HepG2 (cell line): Measurements from ENCODE around the gene ENO2. TPM values are rescaled to one million over a fixed set of nuclear protein-coding genes. Genes with fewer than 3 reads are reported as not detected.
A peak's percentile ranks its signal among the peaks of the same experiment; 100 is the strongest.

Source experiments
- ARNTL ChIP-seq: sonication (generic); formaldehyde crosslinking; IDR thresholded peaks from 2 replicates; pipeline ENCODE4 v1.4.0; 2020; ENCODE audit warnings: mild to moderate bottlenecking, missing genetic modification reagents
- ASH2L ChIP-seq: fragments of 300-600, 200-600 bp; sonication (generic); IDR thresholded peaks from 2 replicates; pipeline ENCODE4 v1.7.0; 2017; ENCODE audit warnings: low read depth, mild to moderate bottlenecking, moderate library complexity, mixed read lengths, low read length; ENCODE audit not compliant: insufficient read length
- CENPT ChIP-seq: sonication (generic); formaldehyde crosslinking; IDR thresholded peaks from 2 replicates; pipeline ENCODE4 v1.8.0; 2022; ENCODE audit warnings: low read depth, mild to moderate bottlenecking, moderate library complexity, missing genetic modification reagents
- GABPA ChIP-seq, 2 experiments: IDR thresholded peaks; 2 replicates each; pipeline ENCODE4 v1.6.1; 2011 to 2016; ENCODE audit warnings: low read depth in 2 of 2, low read length in 1 of 2, missing biosample characterization in 1 of 2, missing genetic modification characterization in 1 of 2
- ISL2 ChIP-seq: sonication (generic); formaldehyde crosslinking; IDR thresholded peaks from 2 replicates; pipeline ENCODE4 v1.5.0; 2020; ENCODE audit warnings: missing genetic modification reagents
- JUN ChIP-seq: sonication (generic); formaldehyde crosslinking; IDR thresholded peaks from 2 replicates; pipeline ENCODE4 v1.4.0; 2020; ENCODE audit warnings: mild to moderate bottlenecking, missing genetic modification reagents
- KDM2A ChIP-seq: sonication (generic); formaldehyde crosslinking; IDR thresholded peaks from 2 replicates; pipeline ENCODE4 v1.4.0; 2020; ENCODE audit warnings: low read depth, missing genetic modification reagents, borderline replicate concordance
- KLF13 ChIP-seq: sonication (generic); formaldehyde crosslinking; IDR thresholded peaks from 2 replicates; pipeline ENCODE4 v1.4.0; 2020; ENCODE audit warnings: mild to moderate bottlenecking, missing genetic modification reagents
- PAX8 ChIP-seq: sonication (generic); formaldehyde crosslinking; IDR thresholded peaks from 2 replicates; pipeline ENCODE4 v1.8.0; 2022; ENCODE audit warnings: mild to moderate bottlenecking, missing genetic modification reagents, borderline replicate concordance
- SALL1 ChIP-seq: sonication (generic); formaldehyde crosslinking; IDR thresholded peaks from 2 replicates; pipeline ENCODE4 v1.8.0; 2022; ENCODE audit warnings: mild to moderate bottlenecking, missing genetic modification reagents
- SNAPC2 ChIP-seq: sonication (generic); formaldehyde crosslinking; IDR thresholded peaks from 2 replicates; pipeline ENCODE4 v1.8.1; 2022; ENCODE audit warnings: mild to moderate bottlenecking, missing genetic modification reagents
- SP2 ChIP-seq: sonication (generic); formaldehyde crosslinking; IDR thresholded peaks from 2 replicates; pipeline ENCODE4 v1.5.1; 2020; ENCODE audit warnings: mild to moderate bottlenecking, missing genetic modification reagents
- SSRP1 ChIP-seq: IDR thresholded peaks from 2 replicates; pipeline ENCODE4 v1.6.1; 2016; ENCODE audit warnings: control low read depth
- ZNF703 ChIP-seq: sonication (generic); formaldehyde crosslinking; IDR thresholded peaks from 2 replicates; pipeline ENCODE4 v1.5.1; 2020; ENCODE audit warnings: missing genetic modification reagents, mild to moderate bottlenecking, moderate library complexity, borderline replicate concordance
- ZNF788 ChIP-seq: sonication (generic); formaldehyde crosslinking; IDR thresholded peaks from 2 replicates; pipeline ENCODE4 v1.5.0; 2020; ENCODE audit warnings: mild to moderate bottlenecking, missing genetic modification reagents, borderline replicate concordance
- polyA plus RNA-seq, 8 experiments: library from polyadenylated mRNA; depleted of rRNA in 3 of 8; stranded (reverse) in 7 of 8; unstranded in 1 of 8; fragments of >200 nt; fragmentation: Illumina TruSeq in 4 of 8; extraction: Trizol in 4 of 8; gene quantifications; 2 replicates each; pipeline versions ENCODE4 v1.2.1 to v1.2.3, GENCODE V29; 2011 to 2016; ENCODE audit warnings: low read depth in 4 of 8, missing spikeins in 1 of 8, mixed read lengths in 1 of 8; ENCODE audit not compliant: insufficient read depth in 1 of 8
- total RNA-seq, 5 experiments: library from RNA; depleted of rRNA; stranded (reverse); fragments of >200 nt; fragmentation: Illumina TruSeq; extraction: Trizol; gene quantifications; 2 replicates each; pipeline ENCODE4 v1.2.3, GENCODE V29; 2016; ENCODE audit warnings: low read depth in 1 of 5
- TF ChIP-seq, protein P1 (sequence below): sonication (generic); formaldehyde crosslinking; IDR thresholded peaks from 2 replicates; pipeline ENCODE4 v1.5.1; 2020; ENCODE audit warnings: mild to moderate bottlenecking, missing genetic modification reagents, moderate library complexity
- TF ChIP-seq, protein P2 (sequence below): sonication (generic); formaldehyde crosslinking; IDR thresholded peaks from 2 replicates; pipeline ENCODE4 v1.5.0; 2020; ENCODE audit warnings: mild to moderate bottlenecking, missing genetic modification reagents, borderline replicate concordance
- TF ChIP-seq, protein P3 (sequence below): sonication (generic); formaldehyde crosslinking; IDR thresholded peaks from 2 replicates; pipeline ENCODE4 v1.8.0; 2022; ENCODE audit warnings: missing genetic modification reagents, mild to moderate bottlenecking, moderate library complexity, borderline replicate concordance
- TF ChIP-seq, protein P4 (sequence below): sonication (generic); formaldehyde crosslinking; IDR thresholded peaks from 2 replicates; pipeline ENCODE4 v1.5.1; 2020; ENCODE audit warnings: mild to moderate bottlenecking, moderate library complexity, missing genetic modification reagents

The ENO2 gene
- total and polyA plus RNA-seq, 2 of the 13 experiments (the other 11 are each of a cell fraction or from before 2014, with no cell fraction given), result 19.3 to 136 TPM

DNA sequence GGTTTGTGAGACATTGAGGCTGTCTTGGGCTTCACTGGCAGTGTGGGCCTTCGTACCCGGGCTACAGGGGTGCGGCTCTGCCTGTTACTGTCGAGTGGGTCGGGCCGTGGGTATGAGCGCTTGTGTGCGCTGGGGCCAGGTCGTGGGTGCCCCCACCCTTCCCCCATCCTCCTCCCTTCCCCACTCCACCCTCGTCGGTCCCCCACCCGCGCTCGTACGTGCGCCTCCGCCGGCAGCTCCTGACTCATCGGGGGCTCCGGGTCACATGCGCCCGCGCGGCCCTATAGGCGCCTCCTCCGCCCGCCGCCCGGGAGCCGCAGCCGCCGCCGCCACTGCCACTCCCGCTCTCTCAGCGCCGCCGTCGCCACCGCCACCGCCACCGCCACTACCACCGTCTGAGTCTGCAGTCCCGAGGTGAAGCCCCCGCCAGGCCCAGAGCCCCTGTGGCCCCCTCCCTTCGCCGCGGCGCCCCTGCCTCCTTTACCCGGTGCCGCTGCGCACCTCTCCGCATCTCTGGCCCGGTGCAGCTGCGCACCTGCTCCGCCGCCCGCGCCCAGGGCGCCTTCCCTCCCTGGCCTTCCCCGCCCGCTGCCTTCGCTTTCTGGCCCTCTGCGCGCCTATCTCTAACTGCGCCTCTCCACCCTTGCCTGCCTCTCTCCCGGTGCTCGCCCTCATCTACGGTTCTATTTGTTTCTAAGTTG is at the start of gene ENO2 (continued):
- TF ChIP-seq ZNF788 (CRISPR knock-in tag) (peak; percentile 63; the same call in 1 of the 2 replicates), GABPA (IDR thresholded peaks at IDR 0.05; ENCODE audit: low read depth, low read length) (no peak), GABPA (CRISPR knock-in tag; IDR thresholded peaks at IDR 0.05; ENCODE audit: low read depth) (no peak), PAX8 (CRISPR knock-in tag) (no peak), ASH2L (peak; percentile 62), KLF13 (CRISPR knock-in tag) (no peak), CENPT (CRISPR knock-in tag) (0 out of 2 replicates have a peak, but pooled peaks have one; percentile 26), SSRP1 (CRISPR knock-in tag) (no peak), SNAPC2 (0 out of 2 replicates have a peak, but pooled peaks have one; percentile 6), SP2 (CRISPR knock-in tag) (no peak), ARNTL (CRISPR knock-in tag) (peak; percentile 29), SALL1 (CRISPR knock-in tag) (no peak), ISL2 (peak; percentile 33; the same call in 1 of the 2 replicates), JUN (CRISPR knock-in tag) (no peak), ZNF703 (CRISPR knock-in tag) (0 out of 2 replicates have a peak, but pooled peaks have one; percentile 45), KDM2A (CRISPR knock-in tag) (no peak)
- TF ChIP-seq, protein P1, sequence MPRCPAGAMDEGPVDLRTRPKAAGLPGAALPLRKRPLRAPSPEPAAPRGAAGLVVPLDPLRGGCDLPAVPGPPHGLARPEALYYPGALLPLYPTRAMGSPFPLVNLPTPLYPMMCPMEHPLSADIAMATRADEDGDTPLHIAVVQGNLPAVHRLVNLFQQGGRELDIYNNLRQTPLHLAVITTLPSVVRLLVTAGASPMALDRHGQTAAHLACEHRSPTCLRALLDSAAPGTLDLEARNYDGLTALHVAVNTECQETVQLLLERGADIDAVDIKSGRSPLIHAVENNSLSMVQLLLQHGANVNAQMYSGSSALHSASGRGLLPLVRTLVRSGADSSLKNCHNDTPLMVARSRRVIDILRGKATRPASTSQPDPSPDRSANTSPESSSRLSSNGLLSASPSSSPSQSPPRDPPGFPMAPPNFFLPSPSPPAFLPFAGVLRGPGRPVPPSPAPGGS (CRISPR knock-in tag), result peak; percentile 37; the same call in 1 of the 2 replicates
- TF ChIP-seq, protein P2, sequence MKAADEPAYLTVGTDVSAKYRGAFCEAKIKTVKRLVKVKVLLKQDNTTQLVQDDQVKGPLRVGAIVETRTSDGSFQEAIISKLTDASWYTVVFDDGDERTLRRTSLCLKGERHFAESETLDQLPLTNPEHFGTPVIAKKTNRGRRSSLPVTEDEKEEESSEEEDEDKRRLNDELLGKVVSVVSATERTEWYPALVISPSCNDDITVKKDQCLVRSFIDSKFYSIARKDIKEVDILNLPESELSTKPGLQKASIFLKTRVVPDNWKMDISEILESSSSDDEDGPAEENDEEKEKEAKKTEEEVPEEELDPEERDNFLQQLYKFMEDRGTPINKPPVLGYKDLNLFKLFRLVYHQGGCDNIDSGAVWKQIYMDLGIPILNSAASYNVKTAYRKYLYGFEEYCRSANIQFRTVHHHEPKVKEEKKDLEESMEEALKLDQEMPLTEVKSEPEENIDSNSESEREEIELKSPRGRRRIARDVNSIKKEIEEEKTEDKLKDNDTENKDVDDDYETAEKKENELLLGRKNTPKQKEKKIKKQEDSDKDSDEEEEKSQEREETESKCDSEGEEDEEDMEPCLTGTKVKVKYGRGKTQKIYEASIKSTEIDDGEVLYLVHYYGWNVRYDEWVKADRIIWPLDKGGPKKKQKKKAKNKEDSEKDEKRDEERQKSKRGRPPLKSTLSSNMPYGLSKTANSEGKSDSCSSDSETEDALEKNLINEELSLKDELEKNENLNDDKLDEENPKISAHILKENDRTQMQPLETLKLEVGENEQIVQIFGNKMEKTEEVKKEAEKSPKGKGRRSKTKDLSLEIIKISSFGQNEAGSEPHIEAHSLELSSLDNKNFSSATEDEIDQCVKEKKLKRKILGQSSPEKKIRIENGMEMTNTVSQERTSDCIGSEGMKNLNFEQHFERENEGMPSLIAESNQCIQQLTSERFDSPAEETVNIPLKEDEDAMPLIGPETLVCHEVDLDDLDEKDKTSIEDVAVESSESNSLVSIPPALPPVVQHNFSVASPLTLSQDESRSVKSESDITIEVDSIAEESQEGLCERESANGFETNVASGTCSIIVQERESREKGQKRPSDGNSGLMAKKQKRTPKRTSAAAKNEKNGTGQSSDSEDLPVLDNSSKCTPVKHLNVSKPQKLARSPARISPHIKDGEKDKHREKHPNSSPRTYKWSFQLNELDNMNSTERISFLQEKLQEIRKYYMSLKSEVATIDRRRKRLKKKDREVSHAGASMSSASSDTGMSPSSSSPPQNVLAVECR, result peak; percentile 48; the same call in 1 of the 2 replicates
- TF ChIP-seq, protein P3, sequence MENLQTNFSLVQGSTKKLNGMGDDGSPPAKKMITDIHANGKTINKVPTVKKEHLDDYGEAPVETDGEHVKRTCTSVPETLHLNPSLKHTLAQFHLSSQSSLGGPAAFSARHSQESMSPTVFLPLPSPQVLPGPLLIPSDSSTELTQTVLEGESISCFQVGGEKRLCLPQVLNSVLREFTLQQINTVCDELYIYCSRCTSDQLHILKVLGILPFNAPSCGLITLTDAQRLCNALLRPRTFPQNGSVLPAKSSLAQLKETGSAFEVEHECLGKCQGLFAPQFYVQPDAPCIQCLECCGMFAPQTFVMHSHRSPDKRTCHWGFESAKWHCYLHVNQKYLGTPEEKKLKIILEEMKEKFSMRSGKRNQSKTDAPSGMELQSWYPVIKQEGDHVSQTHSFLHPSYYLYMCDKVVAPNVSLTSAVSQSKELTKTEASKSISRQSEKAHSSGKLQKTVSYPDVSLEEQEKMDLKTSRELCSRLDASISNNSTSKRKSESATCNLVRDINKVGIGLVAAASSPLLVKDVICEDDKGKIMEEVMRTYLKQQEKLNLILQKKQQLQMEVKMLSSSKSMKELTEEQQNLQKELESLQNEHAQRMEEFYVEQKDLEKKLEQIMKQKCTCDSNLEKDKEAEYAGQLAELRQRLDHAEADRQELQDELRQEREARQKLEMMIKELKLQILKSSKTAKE, result 0 out of 2 replicates have a peak, but pooled peaks have one; percentile 7
- TF ChIP-seq, protein P4, sequence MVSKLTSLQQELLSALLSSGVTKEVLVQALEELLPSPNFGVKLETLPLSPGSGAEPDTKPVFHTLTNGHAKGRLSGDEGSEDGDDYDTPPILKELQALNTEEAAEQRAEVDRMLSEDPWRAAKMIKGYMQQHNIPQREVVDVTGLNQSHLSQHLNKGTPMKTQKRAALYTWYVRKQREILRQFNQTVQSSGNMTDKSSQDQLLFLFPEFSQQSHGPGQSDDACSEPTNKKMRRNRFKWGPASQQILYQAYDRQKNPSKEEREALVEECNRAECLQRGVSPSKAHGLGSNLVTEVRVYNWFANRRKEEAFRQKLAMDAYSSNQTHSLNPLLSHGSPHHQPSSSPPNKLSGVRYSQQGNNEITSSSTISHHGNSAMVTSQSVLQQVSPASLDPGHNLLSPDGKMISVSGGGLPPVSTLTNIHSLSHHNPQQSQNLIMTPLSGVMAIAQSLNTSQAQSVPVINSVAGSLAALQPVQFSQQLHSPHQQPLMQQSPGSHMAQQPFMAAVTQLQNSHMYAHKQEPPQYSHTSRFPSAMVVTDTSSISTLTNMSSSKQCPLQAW (CRISPR knock-in tag), result 0 out of 2 replicates have a peak, but pooled peaks have one; percentile 36
